NB4 (cell line): ENCODE results near the gene AOC2.

Source experiments
- POLR2A ChIP-seq: IDR thresholded peaks from 2 replicates; pipeline ENCODE4 v1.6.1; 2011; ENCODE audit warnings: mild to moderate bottlenecking; ENCODE audit not compliant: insufficient read length; ENCODE audit errors: extremely low read depth
- TF ChIP-seq, protein P1 (sequence below): IDR thresholded peaks from one replicate; pipeline ENCODE4 v1.5.1; 2012; ENCODE audit warnings: low read depth, low read length
- TF ChIP-seq, protein P2 (sequence below): IDR thresholded peaks from 2 replicates; pipeline ENCODE4 v1.6.1; 2011; ENCODE audit warnings: low read depth, low read length

DNA sequence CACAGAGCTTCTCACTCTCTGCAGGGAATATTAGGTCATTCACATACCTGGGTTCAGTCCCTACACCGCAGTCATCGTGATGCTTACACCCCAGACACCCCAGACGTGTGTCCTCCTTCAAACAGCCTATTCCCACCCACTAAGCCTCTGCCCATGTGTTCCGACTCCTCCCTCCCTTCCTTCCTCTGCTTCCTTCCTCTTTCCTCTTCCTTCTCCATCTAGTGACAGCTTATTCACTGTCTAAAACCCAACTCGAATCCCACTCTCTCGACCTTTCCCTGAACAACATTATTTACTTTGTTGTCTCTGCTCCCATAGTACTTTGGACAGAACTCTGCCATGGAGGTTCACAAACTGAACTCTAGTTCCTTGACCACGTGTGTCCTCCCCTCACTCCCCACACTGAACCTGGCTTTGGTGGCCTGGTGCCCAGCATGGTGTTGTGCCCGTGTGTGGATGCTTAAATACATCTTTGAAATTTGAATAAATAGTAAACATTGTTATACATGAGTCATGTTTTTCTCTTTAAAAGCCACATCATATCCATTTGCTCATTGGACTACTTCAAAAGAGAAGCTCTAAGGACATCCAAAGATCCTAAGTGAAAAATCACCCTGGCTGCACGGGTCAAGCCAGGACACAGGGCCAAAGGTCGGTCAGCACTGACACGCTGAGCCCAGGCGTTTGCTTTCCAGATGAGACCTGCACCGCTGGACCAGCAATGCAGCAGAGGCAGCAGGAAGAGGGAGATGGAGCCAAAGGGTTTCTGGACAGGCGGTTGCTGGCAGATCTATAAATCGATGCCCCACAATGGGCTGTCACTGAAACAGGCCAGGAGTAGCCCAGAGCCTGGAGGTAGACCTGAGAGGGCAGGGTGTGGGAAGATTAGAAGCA is 42.1 kb downstream of the AOC2 start:
- TF ChIP-seq POLR2A = no peak
- TF ChIP-seq, protein P1, sequence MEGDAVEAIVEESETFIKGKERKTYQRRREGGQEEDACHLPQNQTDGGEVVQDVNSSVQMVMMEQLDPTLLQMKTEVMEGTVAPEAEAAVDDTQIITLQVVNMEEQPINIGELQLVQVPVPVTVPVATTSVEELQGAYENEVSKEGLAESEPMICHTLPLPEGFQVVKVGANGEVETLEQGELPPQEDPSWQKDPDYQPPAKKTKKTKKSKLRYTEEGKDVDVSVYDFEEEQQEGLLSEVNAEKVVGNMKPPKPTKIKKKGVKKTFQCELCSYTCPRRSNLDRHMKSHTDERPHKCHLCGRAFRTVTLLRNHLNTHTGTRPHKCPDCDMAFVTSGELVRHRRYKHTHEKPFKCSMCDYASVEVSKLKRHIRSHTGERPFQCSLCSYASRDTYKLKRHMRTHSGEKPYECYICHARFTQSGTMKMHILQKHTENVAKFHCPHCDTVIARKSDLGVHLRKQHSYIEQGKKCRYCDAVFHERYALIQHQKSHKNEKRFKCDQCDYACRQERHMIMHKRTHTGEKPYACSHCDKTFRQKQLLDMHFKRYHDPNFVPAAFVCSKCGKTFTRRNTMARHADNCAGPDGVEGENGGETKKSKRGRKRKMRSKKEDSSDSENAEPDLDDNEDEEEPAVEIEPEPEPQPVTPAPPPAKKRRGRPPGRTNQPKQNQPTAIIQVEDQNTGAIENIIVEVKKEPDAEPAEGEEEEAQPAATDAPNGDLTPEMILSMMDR = no peak
- TF ChIP-seq, protein P2, sequence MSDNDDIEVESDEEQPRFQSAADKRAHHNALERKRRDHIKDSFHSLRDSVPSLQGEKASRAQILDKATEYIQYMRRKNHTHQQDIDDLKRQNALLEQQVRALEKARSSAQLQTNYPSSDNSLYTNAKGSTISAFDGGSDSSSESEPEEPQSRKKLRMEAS = no peak
